B cell (primary cell): ENCODE measurements around the gene SPEM2. TPM values are rescaled to one million over a fixed set of nuclear protein-coding genes. Genes with fewer than 3 reads are reported as not detected.
A peak's percentile ranks its signal among the peaks of the same experiment; 100 is the strongest.

Experiments
- ATAC-seq: fragments of 200-7000 bp; cut with Tn5 transposase; one replicate; pipeline ENCODE4 v1.10.0; 2021; ENCODE audit warnings: low read depth, mild to moderate bottlenecking, moderate number of reproducible peaks, moderate library complexity
- CTCF ChIA-PET: fragments of 350-600 bp; sonication (Branson Sonifier 250); formaldehyde crosslinking; loops from one replicate; lab custom pipeline; 2021; ENCODE audit warnings: antibody characterized with exemption, inconsistent platforms; lab: Charles Lee
- POLR2A ChIA-PET: fragments of 350-600 bp; sonication (Branson Sonifier 250); formaldehyde crosslinking; loops from one replicate; lab custom pipeline; 2021; ENCODE audit warnings: antibody characterized with exemption; lab: Charles Lee
- DNase-seq: peaks from one replicate; pipeline ENCODE4 v3.0.0; 2013
- H2AFZ ChIP-seq: 2 replicates; pipeline ENCODE4 v1.6.1; 2012; ENCODE audit warnings: mild to moderate bottlenecking, low read depth, low read length; ENCODE audit not compliant: insufficient read depth, poor library complexity, severe bottlenecking
- H3K27ac ChIP-seq, 2 donors: 1 replicate in 1 of 2; 2 replicates in 1 of 2; pipeline ENCODE4 v1.5.1; 2012 to 2013; ENCODE audit warnings: low read length in 2 of 2, mild to moderate bottlenecking in 2 of 2, moderate library complexity in 1 of 2
- H3K27me3 ChIP-seq, 4 experiments: fragments of 200-600 bp in 1 of 4; sonication (generic) in 1 of 4; replicated peaks in 1 of 4; 1 replicate in 2 of 4; 2 replicates in 2 of 4; pipeline versions ENCODE4 v1.6.1 to v1.7.0; 2013 to 2016; ENCODE audit warnings: low read length in 3 of 4, mild to moderate bottlenecking in 2 of 4, mixed read lengths in 1 of 4, moderate library complexity in 1 of 4; ENCODE audit not compliant: insufficient read depth in 4 of 4, control insufficient read depth in 3 of 4; ENCODE audit errors: control extremely low read depth in 1 of 4
- H3K36me3 ChIP-seq, 2 experiments: replicated peaks in 1 of 2; 1 replicate in 1 of 2; 2 replicates in 1 of 2; pipeline versions ENCODE4 v1.6.1 to v1.7.1; 2013; ENCODE audit warnings: low read length in 1 of 2; ENCODE audit not compliant: insufficient read depth in 2 of 2, control insufficient read depth in 1 of 2; ENCODE audit errors: control extremely low read depth in 1 of 2, extremely low read depth in 1 of 2
- H3K4me1 ChIP-seq, 2 donors: fragments of 200-600 bp in 1 of 2; sonication (generic) in 1 of 2; 1 replicate in 1 of 2; 2 replicates in 1 of 2; pipeline versions ENCODE4 v1.5.1 to v1.6.1; 2013 to 2017; ENCODE audit warnings: low read length in 2 of 2; ENCODE audit not compliant: control insufficient read depth in 2 of 2, insufficient read depth in 2 of 2
- H3K4me2 ChIP-seq: replicated peaks from 2 replicates; pipeline ENCODE3; 2012; ENCODE audit warnings: mild to moderate bottlenecking, low read depth, low read length; ENCODE audit not compliant: poor library complexity, severe bottlenecking
- H3K4me3 ChIP-seq, 5 experiments: fragments of 200-600 bp in 1 of 5; sonication (generic) in 1 of 5; 1 replicate in 3 of 5; 2 replicates in 2 of 5; pipeline versions ENCODE4 v1.5.1 to v1.7.0; 2011 to 2016; ENCODE audit warnings: low read length in 4 of 5, mild to moderate bottlenecking in 4 of 5, low read depth in 2 of 5, control low read depth in 1 of 5, moderate library complexity in 1 of 5; ENCODE audit not compliant: insufficient read depth in 1 of 5; ENCODE audit errors: control extremely low read depth in 1 of 5, extremely low read depth in 1 of 5
- H3K79me2 ChIP-seq: fragments of 200-600 bp; sonication (generic); one replicate; pipeline ENCODE4 v1.6.0; 2016; ENCODE audit warnings: low read length; ENCODE audit not compliant: control insufficient read depth, insufficient read depth
- H3K9ac ChIP-seq: fragments of 200-600 bp; sonication (generic); 2 replicates; pipeline ENCODE4 v1.6.1; 2017; ENCODE audit warnings: mild to moderate bottlenecking, low read length, moderate library complexity
- H3K9me3 ChIP-seq, 3 donors: one replicate each; pipeline versions ENCODE4 v1.6.1 to v1.7.1; 2013; ENCODE audit warnings: low read length in 2 of 3; ENCODE audit not compliant: control insufficient read depth in 2 of 3, insufficient read depth in 1 of 3; ENCODE audit errors: control extremely low read depth in 1 of 3
- H4K20me1 ChIP-seq: 2 replicates; pipeline ENCODE4 v1.6.0; 2012; ENCODE audit warnings: mild to moderate bottlenecking, low read length; ENCODE audit not compliant: insufficient read depth, control insufficient read depth, poor library complexity, severe bottlenecking
- H3K27ac Mint-ChIP-seq: one replicate; pipeline ENCODE4 v1.8.0; 2021; ENCODE audit warnings: mixed read lengths
- H3K27me3 Mint-ChIP-seq: one replicate; pipeline ENCODE4 v1.8.0; 2021; ENCODE audit warnings: mixed read lengths
- H3K4me1 Mint-ChIP-seq: one replicate; pipeline ENCODE4 v1.8.0; 2021; ENCODE audit warnings: mixed read lengths
- H3K4me3 Mint-ChIP-seq: one replicate; pipeline ENCODE4 v1.8.0; 2021; ENCODE audit warnings: mixed read lengths
- H3K9me3 Mint-ChIP-seq: one replicate; pipeline ENCODE4 v1.8.0; 2022; ENCODE audit warnings: mixed read lengths; ENCODE audit not compliant: insufficient read depth
- CTCF ChIP-seq: fragments of 200-600 bp; IDR thresholded peaks from one replicate; pipeline ENCODE4 v1.8.0; 2022; ENCODE audit warnings: antibody characterized with exemption, mild to moderate bottlenecking
- EZH2 ChIP-seq: IDR thresholded peaks from 2 replicates; pipeline ENCODE4 v1.6.1; 2012; ENCODE audit warnings: borderline replicate concordance, low read depth, mild to moderate bottlenecking, moderate library complexity, low read length; ENCODE audit not compliant: insufficient read depth, poor library complexity, severe bottlenecking
- WGBS: methylation state at CpG from one replicate; pipeline ENCODE4 v1.1.5; 2013; ENCODE audit warnings: missing lambda C conversion rate; ENCODE audit not compliant: insufficient coverage; 5-methylcytosine and 5-hydroxymethylcytosine counted together
- intact Hi-C: fragments of 100-400 bp; cut with micrococcal nuclease; formaldehyde crosslinking; loops from one replicate; pipeline ENCODE4 v1.10.0; 2022
- polyA plus RNA-seq: library from polyadenylated mRNA; depleted of rRNA; stranded (reverse); fragments of >200 nt; gene quantifications from 2 replicates; pipeline ENCODE4 v1.2.3, GENCODE V29; 2012
- total RNA-seq, 2 donors: library from RNA; stranded (reverse); fragments of 120-200 nt in 1 of 2; gene quantifications; 1 replicate in 1 of 2; 2 replicates in 1 of 2; pipeline versions ENCODE4 v1.2.3 to v1.2.4, GENCODE V29; 2013 to 2022

SPEM2 gene
- total and polyA plus RNA-seq, 2 donors (not counting 1 experiment from before 2014, with no cell fraction given), result not detected

- Histone ChIP-seq H2AFZ (no peak overlapping the region), H3K4me2 (peak overlapping the region; percentile 65), H3K27ac (no peak overlapping the region), H3K9me3 (peaks cover 0 to 4% (median 0%) of the 10 kb centered on the region in 3 donors), H4K20me1 (no peaks in the 10 kb centered on the region), H3K36me3 (no peaks in the 10 kb centered on the region), H3K27me3 (peaks cover 0 to 33% (median 4%) of the 10 kb centered on the region in 4 experiments), H3K9ac (no peak overlapping the region), H3K79me2 (no peaks in the 10 kb centered on the region), H3K4me3 (no peak overlapping the region), H3K4me1 (peaks cover 7 to 13% of the 10 kb centered on the region in 2 donors)
- H3K9me3 Mint-ChIP-seq, result no peaks in the 10 kb centered on the region
- POLR2A ChIA-PET, result interaction anchor here (0.5 kb wide), 1 partner anchor 106 kb away, joined by 3 read pairs; no protein-coding TSS in a partner anchor
- intact Hi-C loops, result no loop called here
- 82% methylated on average over 6 of the region's 6 CpGs for WGBS
- CTCF ChIA-PET, result no interaction called here
- TF ChIP-seq EZH2, result no peak
- TF ChIP-seq CTCF, result no peak
- ATAC-seq (no peak), DNase-seq (no peak)
- peaks cover 32% of the 10 kb centered on the region for H3K27me3 Mint-ChIP-seq
- peaks cover 12% of the 10 kb centered on the region for H3K4me1 Mint-ChIP-seq
- no peak overlapping the region for H3K27ac Mint-ChIP-seq
- no peak overlapping the region for H3K4me3 Mint-ChIP-seq
Measured at GRCh38 chr17:7408863-7409262, 16.6 kb upstream of the SPEM2 start.

DNA sequence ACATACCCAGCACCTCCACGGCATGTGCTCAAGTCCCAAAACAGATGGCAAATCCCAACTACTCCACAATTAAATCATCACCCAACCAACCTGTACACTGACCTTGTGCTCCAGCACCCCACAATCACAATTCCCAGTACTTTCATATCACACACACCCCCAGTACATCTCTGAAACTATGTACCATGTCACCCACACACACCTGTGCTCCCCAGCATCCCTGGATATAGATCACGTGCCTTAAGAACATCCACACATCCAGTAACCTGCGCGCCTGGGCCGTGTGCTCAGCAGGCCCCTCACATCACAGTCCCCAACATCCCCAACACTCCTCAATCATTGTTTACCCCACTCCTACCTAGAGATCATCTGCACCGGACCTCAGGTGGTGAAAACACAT, 15.7 kb upstream of the SPEM2 start:
- Mint-ChIP-seq H3K4me1 (peaks cover 6% of the 10 kb centered on the region), H3K9me3 (no peaks in the 10 kb centered on the region), H3K27ac (no peak overlapping the region), H3K27me3 (peaks cover 32% of the 10 kb centered on the region), H3K4me3 (no peak overlapping the region)
- no peak overlapping the region for H3K9ac ChIP-seq
- ChIA-PET POLR2A (no interaction called here), CTCF (no interaction called here)
- no peak overlapping the region for H3K27ac ChIP-seq
- peaks cover 0 to 33% (median 4%) of the 10 kb centered on the region in 4 experiments for H3K27me3 ChIP-seq
- ATAC-seq (no peak), DNase-seq (no peak)
- no peak for TF ChIP-seq CTCF
- TF ChIP-seq EZH2, result no peak
- H2AFZ ChIP-seq, result no peak overlapping the region
- H3K4me1 ChIP-seq, result peaks cover 7 to 13% of the 10 kb centered on the region in 2 donors
- WGBS, result 94% methylated on average over 6 of the region's 6 CpGs
- intact Hi-C loops, result no loop called here
- H3K79me2 ChIP-seq, result no peaks in the 10 kb centered on the region
- H3K36me3 ChIP-seq, result no peaks in the 10 kb centered on the region
- H3K9me3 ChIP-seq, result peaks cover 0 to 4% (median 0%) of the 10 kb centered on the region in 3 donors
- no peak overlapping the region for H3K4me3 ChIP-seq
- H4K20me1 ChIP-seq, result no peaks in the 10 kb centered on the region
- no peak overlapping the region for H3K4me2 ChIP-seq
